IMR-90 (cell line): ENCODE results near the gene CTPS1. TPM values are rescaled to one million over a fixed set of nuclear protein-coding genes. Genes with fewer than 3 reads are reported as not detected.

ENCODE experiments used
- ATAC-seq: fragments of 200-7000 bp; cut with Tn5 transposase; 2 replicates; pipeline ENCODE4 v1.9.1; 2020; ENCODE audit warnings: low read depth, mild to moderate bottlenecking, moderate library complexity
- BruUV-seq: library from RNA; stranded (reverse); fragments of 400-500 nt; replicated peaks from 2 replicates; lab custom pipeline; 2021; lab: Mats Ljungman, UMichigan
- CTCF ChIA-PET: fragments of 300-600 bp; formaldehyde crosslinking; extraction: SDS; loops from one replicate; lab custom pipeline; 2021; ENCODE audit warnings: antibody characterized with exemption; lab: Yijun Ruan, JAX
- POLR2A ChIA-PET: fragments of 300-600 bp; sonication (Branson Sonifier 250); formaldehyde crosslinking; loops from one replicate; lab custom pipeline; 2022; ENCODE audit warnings: antibody characterized with exemption; ENCODE audit not compliant: unreplicated experiment; lab: Charles Lee
- DNase-seq: peaks from one replicate; pipeline ENCODE4 v3.0.0; 2013
- H2AFZ ChIP-seq: replicated peaks from 2 replicates; pipeline ENCODE3; 2013; ENCODE audit warnings: low read length, mild to moderate bottlenecking; ENCODE audit not compliant: poor library complexity
- H2AK5ac ChIP-seq: 2 replicates; pipeline ENCODE4 v1.6.1; 2013; ENCODE audit warnings: low read depth, low read length, inconsistent platforms
- H2AK9ac ChIP-seq: replicated peaks from 2 replicates; pipeline ENCODE3; 2013; ENCODE audit warnings: mild to moderate bottlenecking, low read depth, low read length, moderate library complexity; ENCODE audit not compliant: poor library complexity
- H2BK120ac ChIP-seq: 2 replicates; pipeline ENCODE4 v1.6.1; 2013; ENCODE audit warnings: low read depth, low read length, inconsistent platforms
- H2BK15ac ChIP-seq: 3 replicates; pipeline ENCODE4 v1.6.1; 2013; ENCODE audit warnings: low read depth, low read length, inconsistent platforms
- H2BK20ac ChIP-seq: 2 replicates; pipeline ENCODE4 v1.6.1; 2013; ENCODE audit warnings: low read depth, mild to moderate bottlenecking, inconsistent platforms, low read length, moderate library complexity
- H2BK5ac ChIP-seq: 2 replicates; pipeline ENCODE4 v1.6.1; 2013; ENCODE audit warnings: mild to moderate bottlenecking, low read depth, low read length, inconsistent platforms; ENCODE audit not compliant: poor library complexity, severe bottlenecking
- H3K14ac ChIP-seq: replicated peaks from 2 replicates; pipeline ENCODE4 v1.6.1; 2013; ENCODE audit warnings: low read depth, low read length, inconsistent platforms
- H3K18ac ChIP-seq: 2 replicates; pipeline ENCODE4 v1.6.1; 2013; ENCODE audit warnings: low read depth, low read length, control low read depth
- H3K23ac ChIP-seq: 2 replicates; pipeline ENCODE4 v1.6.1; 2013; ENCODE audit warnings: low read depth, low read length, inconsistent platforms
- H3K27ac ChIP-seq: 2 replicates; pipeline ENCODE4 v1.5.1; 2013; ENCODE audit warnings: mild to moderate bottlenecking, control low read depth, low read length; ENCODE audit not compliant: insufficient read depth
- H3K27me3 ChIP-seq: 2 replicates; pipeline ENCODE4 v1.6.1; 2013; ENCODE audit warnings: low read length; ENCODE audit not compliant: control insufficient read depth, insufficient read depth
- H3K36me3 ChIP-seq: 2 replicates; pipeline ENCODE4 v1.6.1; 2013; ENCODE audit warnings: low read length, mixed read lengths; ENCODE audit not compliant: control insufficient read depth, insufficient read depth
- H3K4ac ChIP-seq: 2 replicates; pipeline ENCODE4 v1.6.1; 2013; ENCODE audit warnings: low read depth, low read length, inconsistent platforms
- H3K4me1 ChIP-seq: 2 replicates; pipeline ENCODE4 v1.6.1; 2013; ENCODE audit warnings: low read length, mixed read lengths; ENCODE audit not compliant: control insufficient read depth, insufficient read depth
- H3K4me2 ChIP-seq: 2 replicates; pipeline ENCODE4 v1.6.1; 2013; ENCODE audit warnings: low read depth, mild to moderate bottlenecking, control low read depth, low read length, moderate library complexity
- H3K4me3 ChIP-seq: 2 replicates; pipeline ENCODE4 v1.5.1; 2013; ENCODE audit warnings: low read depth, mild to moderate bottlenecking, control low read depth, low read length, moderate library complexity; ENCODE audit not compliant: insufficient read depth
- H3K56ac ChIP-seq: 2 replicates; pipeline ENCODE4 v1.6.1; 2013; ENCODE audit warnings: low read length, inconsistent platforms; ENCODE audit not compliant: insufficient read depth; ENCODE audit errors: extremely low read depth
- H3K79me1 ChIP-seq, 2 experiments: 2 replicates each; pipeline ENCODE4 v1.6.1; 2013; ENCODE audit warnings: low read length in 2 of 2, inconsistent platforms in 1 of 2, low read depth in 1 of 2
- H3K9ac ChIP-seq: 2 replicates; pipeline ENCODE4 v1.6.1; 2013; ENCODE audit warnings: low read depth, low read length, control low read depth
- H3K9me1 ChIP-seq: 2 replicates; pipeline ENCODE4 v1.6.1; 2013; ENCODE audit warnings: low read length, inconsistent platforms; ENCODE audit not compliant: insufficient read depth
- H3K9me3 ChIP-seq: 2 replicates; pipeline ENCODE4 v1.6.1; 2013; ENCODE audit warnings: low read length; ENCODE audit not compliant: control insufficient read depth, insufficient read depth
- H4K20me1 ChIP-seq: 2 replicates; pipeline ENCODE4 v1.6.1; 2013; ENCODE audit warnings: low read length, inconsistent platforms; ENCODE audit not compliant: insufficient read depth
- H4K5ac ChIP-seq: 2 replicates; pipeline ENCODE4 v1.6.1; 2013; ENCODE audit warnings: mild to moderate bottlenecking, low read depth, low read length, control low read depth
- H4K8ac ChIP-seq, 2 experiments: 2 replicates each; pipeline ENCODE4 v1.6.1; 2013; ENCODE audit warnings: low read depth in 2 of 2, low read length in 2 of 2, control low read depth in 1 of 2, inconsistent platforms in 1 of 2
- H4K91ac ChIP-seq: 2 replicates; pipeline ENCODE4 v1.6.1; 2013; ENCODE audit warnings: low read depth, low read length, inconsistent platforms; ENCODE audit not compliant: insufficient read depth
- CEBPB ChIP-seq: IDR thresholded peaks from 2 replicates; pipeline ENCODE4 v1.6.1; 2012; ENCODE audit warnings: low read depth, low read length, improper control_type of control experiment
- CTCF ChIP-seq: conservative IDR thresholded peaks from 2 replicates; pipeline ENCODE4 v1.5.1; 2012; ENCODE audit warnings: mild to moderate bottlenecking, low read depth, low read length, improper control_type of control experiment
- ELK1 ChIP-seq: fragments of 150-350 bp; IDR thresholded peaks from 2 replicates; pipeline ENCODE4 v1.6.1; 2016; ENCODE audit warnings: low read depth, mild to moderate bottlenecking, low read length, moderate library complexity, borderline replicate concordance
- FOS ChIP-seq: fragments of 150-350 bp; IDR thresholded peaks from 2 replicates; pipeline ENCODE4 v1.6.1; 2016; ENCODE audit warnings: low read depth, low read length
- MAFK ChIP-seq: IDR thresholded peaks from 2 replicates; pipeline ENCODE4 v1.6.1; 2012; ENCODE audit warnings: low read depth, low read length, improper control_type of control experiment
- MXI1 ChIP-seq: IDR thresholded peaks from 2 replicates; pipeline ENCODE4 v1.6.1; 2012; ENCODE audit warnings: low read depth, mild to moderate bottlenecking, low read length, moderate library complexity, borderline replicate concordance
- POLR2A ChIP-seq: IDR thresholded peaks from 2 replicates; pipeline ENCODE4 v1.6.1; 2012; ENCODE audit warnings: mild to moderate bottlenecking, low read depth, low read length
- RAD21 ChIP-seq: IDR thresholded peaks from 2 replicates; pipeline ENCODE4 v1.6.1; 2012; ENCODE audit warnings: low read length, improper control_type of control experiment
- SMC3 ChIP-seq: fragments of 150-350 bp; IDR thresholded peaks from 2 replicates; pipeline ENCODE4 v1.6.1; 2016; ENCODE audit warnings: low read depth, mild to moderate bottlenecking, antibody characterized with exemption, low read length, moderate library complexity
- WGBS, 2 experiments: methylation state at CpG; one replicate each; pipeline versions ENCODE4 v1.1.5 to v1.1.7; 2013; ENCODE audit warnings: missing lambda C conversion rate in 2 of 2; ENCODE audit not compliant: insufficient read length in 1 of 2; ENCODE audit errors: extremely low coverage in 2 of 2; 5-methylcytosine and 5-hydroxymethylcytosine counted together
- dilution Hi-C: fragments of 300-500 bp; cut with HindIII; formaldehyde crosslinking; loops from one replicate; pipeline ENCODE4 v1.14.3; 2018; ENCODE audit warnings: low sequenced_read_pairs; ENCODE audit not compliant: unreplicated experiment
- in situ Hi-C: fragments of 300-500 bp; cut with MboI; formaldehyde crosslinking; loops from 3 replicates; pipeline ENCODE4 v1.14.3; 2019; ENCODE audit warnings: low sequenced_read_pairs, inconsistent platforms, mixed read lengths
- intact Hi-C: fragments of 100-400 bp; cut with micrococcal nuclease; formaldehyde crosslinking; loops from 2 replicates; pipeline ENCODE4 v1.10.0; 2022
- polyA plus RNA-seq, 3 experiments: library from polyadenylated mRNA; depleted of rRNA; stranded (reverse); fragments of >200 nt; gene quantifications; 2 replicates each; pipeline ENCODE4 v1.2.3, GENCODE V29; 2012; ENCODE audit warnings: low replicate concordance in 1 of 3
- total RNA-seq: library from RNA; depleted of rRNA; stranded (reverse); fragments of >200 nt; gene quantifications from 2 replicates; pipeline ENCODE4 v1.2.3, GENCODE V29; 2012

The CTPS1 gene
- total and polyA plus RNA-seq, 2 of the 4 experiments (the other 2 are of a cell fraction) = 40.4 to 41.0 TPM

- in situ Hi-C loops (no loop called here), dilution Hi-C loops (no loop called here), intact Hi-C loops (no loop called here)
- no peak overlapping the region for H3K18ac ChIP-seq
- BruUV-seq = no TSS peak
- no peak overlapping the region for H4K8ac ChIP-seq
- H3K4me1 ChIP-seq = no peaks in the 10 kb centered on the region
- no peak overlapping the region for H2BK15ac ChIP-seq
- DNase-seq = no peak
- no peak overlapping the region for H3K27ac ChIP-seq
- H3K9ac ChIP-seq = no peak overlapping the region
- no peaks in the 10 kb centered on the region for H4K20me1 ChIP-seq
- no peak for TF ChIP-seq FOS
- no peak for TF ChIP-seq CEBPB
- no peak for TF ChIP-seq MXI1
- no peak for TF ChIP-seq RAD21
- no peak for TF ChIP-seq CTCF
- no peak for TF ChIP-seq POLR2A
- TF ChIP-seq SMC3 = no peak
- TF ChIP-seq ELK1 = no peak
- no peak for TF ChIP-seq MAFK
- H3K9me3 ChIP-seq = no peaks in the 10 kb centered on the region
- H2BK120ac ChIP-seq = no peak overlapping the region
- no peaks in the 10 kb centered on the region for H3K79me1 ChIP-seq
- H3K56ac ChIP-seq = no peak overlapping the region
- CTCF ChIA-PET = no interaction called here
- H2AFZ ChIP-seq = no peak overlapping the region
- H3K4me2 ChIP-seq = no peak overlapping the region
- POLR2A ChIA-PET = no interaction called here
- WGBS, 2 experiments = no CpG with 5 or more reads among the region's 2 CpGs
- no peak overlapping the region for H3K4me3 ChIP-seq
- ATAC-seq = no peak
- H3K9me1 ChIP-seq = peaks cover 6% of the 10 kb centered on the region; the same call in 1 of the 2 replicates
- no peak overlapping the region for H4K5ac ChIP-seq
- no peak overlapping the region for H3K4ac ChIP-seq
- no peak overlapping the region for H2AK9ac ChIP-seq
- no peak overlapping the region for H2BK5ac ChIP-seq
- H3K36me3 ChIP-seq = peaks cover 19% of the 10 kb centered on the region
- H2AK5ac ChIP-seq = no peak overlapping the region
- H3K27me3 ChIP-seq = no peaks in the 10 kb centered on the region
- no peak overlapping the region for H4K91ac ChIP-seq
- no peak overlapping the region for H2BK20ac ChIP-seq
- H3K23ac ChIP-seq = no peak overlapping the region
- no peak overlapping the region for H3K14ac ChIP-seq
These were observed 73.8 kb downstream of the CTPS1 start for GRCh38 chr1:41053316-41053715.
